ENCODE measurements around the gene MRTFA.
A peak's percentile ranks its signal among the peaks of the same experiment; 100 is the strongest.

MRTFA gene

DNA sequence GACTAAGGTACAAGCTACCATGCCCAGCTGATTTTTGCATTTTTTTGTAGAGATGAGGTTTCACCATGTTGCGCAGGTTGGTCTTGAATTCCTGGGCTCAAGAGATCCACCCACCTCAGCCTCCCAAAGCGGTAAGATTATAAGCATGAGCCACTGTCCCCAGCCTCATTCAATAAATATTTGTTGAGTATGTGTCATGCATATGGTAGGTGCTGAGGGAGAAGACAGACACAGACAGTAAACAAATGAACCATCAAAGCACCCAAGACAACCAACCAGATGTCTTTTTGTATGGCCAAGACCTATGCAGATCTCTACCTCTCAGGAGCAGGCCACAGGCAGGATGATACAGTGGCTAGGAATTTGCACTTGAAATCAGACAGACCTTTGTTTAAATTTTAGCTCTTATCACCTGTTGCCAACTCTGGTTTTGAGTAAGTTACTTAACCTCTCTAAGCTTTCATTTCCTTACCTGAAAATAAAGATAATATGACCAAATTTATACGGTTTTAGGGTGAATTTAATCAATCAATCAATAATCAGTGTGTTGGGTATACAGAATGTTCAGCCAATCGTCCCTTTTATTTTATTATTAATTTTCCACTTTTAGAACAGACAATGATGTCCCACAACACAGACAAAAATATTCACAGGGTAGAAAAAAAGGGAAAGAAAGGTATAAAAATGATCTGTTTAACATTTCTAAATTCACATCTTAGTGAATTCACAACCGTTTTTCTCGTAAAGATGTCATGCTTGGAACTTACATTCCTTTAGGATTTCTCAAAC lies 137.9 kb downstream of the MRTFA start:
- Histone ChIP-seq H3K27me3 (no peaks in the 10 kb centered on the region), H3K4me3 (ENCODE audit: low read depth in 1 of 2, low read length in 1 of 2) (no peak overlapping the region), H3K27ac (no peak overlapping the region), H3K4me1 (ENCODE audit: control insufficient read depth in 1 of 2, insufficient read depth in 1 of 2, low read depth in 1 of 2, low read length in 1 of 2) (peaks cover 0 to under 1% of the 10 kb centered on the region in 2 experiments), H3K36me3 (no peaks in the 10 kb centered on the region), H3K9me3 (no peaks in the 10 kb centered on the region)
- TF ChIP-seq, protein P1, sequence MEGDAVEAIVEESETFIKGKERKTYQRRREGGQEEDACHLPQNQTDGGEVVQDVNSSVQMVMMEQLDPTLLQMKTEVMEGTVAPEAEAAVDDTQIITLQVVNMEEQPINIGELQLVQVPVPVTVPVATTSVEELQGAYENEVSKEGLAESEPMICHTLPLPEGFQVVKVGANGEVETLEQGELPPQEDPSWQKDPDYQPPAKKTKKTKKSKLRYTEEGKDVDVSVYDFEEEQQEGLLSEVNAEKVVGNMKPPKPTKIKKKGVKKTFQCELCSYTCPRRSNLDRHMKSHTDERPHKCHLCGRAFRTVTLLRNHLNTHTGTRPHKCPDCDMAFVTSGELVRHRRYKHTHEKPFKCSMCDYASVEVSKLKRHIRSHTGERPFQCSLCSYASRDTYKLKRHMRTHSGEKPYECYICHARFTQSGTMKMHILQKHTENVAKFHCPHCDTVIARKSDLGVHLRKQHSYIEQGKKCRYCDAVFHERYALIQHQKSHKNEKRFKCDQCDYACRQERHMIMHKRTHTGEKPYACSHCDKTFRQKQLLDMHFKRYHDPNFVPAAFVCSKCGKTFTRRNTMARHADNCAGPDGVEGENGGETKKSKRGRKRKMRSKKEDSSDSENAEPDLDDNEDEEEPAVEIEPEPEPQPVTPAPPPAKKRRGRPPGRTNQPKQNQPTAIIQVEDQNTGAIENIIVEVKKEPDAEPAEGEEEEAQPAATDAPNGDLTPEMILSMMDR (IDR thresholded peaks at IDR 0.05) = no peak

- TF ChIP-seq, protein P1 (IDR thresholded peaks at IDR 0.05) = no peak
- Histone ChIP-seq H3K36me3 (no peaks in the 10 kb centered on the region), H3K27ac (peak overlapping the region; percentile 86), H3K27me3 (no peaks in the 10 kb centered on the region), H3K9me3 (no peaks in the 10 kb centered on the region), H3K4me1 (ENCODE audit: control insufficient read depth in 1 of 2, insufficient read depth in 1 of 2, low read depth in 1 of 2, low read length in 1 of 2) (peaks cover 29 to 30% of the 10 kb centered on the region in 2 experiments), H3K4me3 (ENCODE audit: low read depth in 1 of 2, low read length in 1 of 2) (no peak overlapping the region)
Measured at GRCh38 chr22:40493441-40493840, 143.1 kb downstream of the MRTFA start.

DNA sequence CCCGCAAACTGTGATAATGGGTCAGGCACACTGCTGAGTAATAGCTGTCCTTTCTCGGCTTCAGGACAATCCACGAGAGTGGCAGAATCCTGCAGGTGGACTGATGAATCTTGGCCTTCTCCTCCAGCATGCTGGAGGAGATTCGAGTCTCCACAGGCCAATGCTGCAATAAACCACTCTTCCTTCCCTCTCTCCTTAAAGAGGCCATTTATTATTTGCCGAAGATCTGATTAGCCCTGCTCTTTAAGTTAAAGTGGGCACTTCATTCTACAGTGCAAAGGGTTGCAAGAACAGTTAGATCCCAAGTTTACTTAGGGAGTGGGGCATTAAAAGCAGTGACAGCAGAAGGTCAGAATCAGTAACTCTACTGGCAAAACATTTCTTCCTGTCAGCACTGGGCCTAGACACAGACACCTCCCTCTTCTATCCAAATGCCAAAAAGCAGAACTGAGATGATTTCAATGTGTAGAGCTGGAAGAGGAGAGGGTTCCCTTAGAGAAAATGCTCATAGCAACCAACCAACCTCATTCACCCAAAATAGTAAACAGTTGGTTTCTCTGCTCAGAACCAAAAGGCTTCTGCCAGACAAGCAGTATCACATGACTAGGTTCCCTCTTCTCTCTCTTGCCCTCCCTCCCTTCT lies 144.4 kb downstream of the MRTFA start:
- Histone ChIP-seq H3K4me1 (ENCODE audit: control insufficient read depth in 1 of 2, insufficient read depth in 1 of 2, low read depth in 1 of 2, low read length in 1 of 2) (peaks cover 36 to 38% of the 10 kb centered on the region in 2 experiments), H3K27me3 (no peaks in the 10 kb centered on the region), H3K9me3 (no peaks in the 10 kb centered on the region), H3K36me3 (no peaks in the 10 kb centered on the region), H3K27ac (peak overlapping the region; percentile 86), H3K4me3 (ENCODE audit: low read depth in 1 of 2, low read length in 1 of 2) (peak overlapping the region; percentile 1 to 7)
- TF ChIP-seq, protein P1 (IDR thresholded peaks at IDR 0.05) = no peak

GRCh38 chr22:40487663-40488249 lies 148.8 kb downstream of the MRTFA start:
- no peaks in the 10 kb centered on the region for H3K27me3 ChIP-seq
- no peaks in the 10 kb centered on the region for H3K9me3 ChIP-seq
- H3K4me3 ChIP-seq (ENCODE audit: low read depth in 1 of 2, low read length in 1 of 2) = peak overlapping the region in 1 of 2 experiments; percentile 28
- no peaks in the 10 kb centered on the region for H3K36me3 ChIP-seq
- peaks cover 71% of the 10 kb centered on the region in 2 experiments for H3K4me1 ChIP-seq (ENCODE audit: control insufficient read depth in 1 of 2, insufficient read depth in 1 of 2, low read depth in 1 of 2, low read length in 1 of 2)
- H3K27ac ChIP-seq = peak overlapping the region; percentile 75
- TF ChIP-seq, protein P1 (IDR thresholded peaks at IDR 0.05) = peak; percentile 71

GRCh38 chr22:40486962-40487602 lies 149.4 kb downstream of the MRTFA start:
- Histone ChIP-seq H3K4me3 (ENCODE audit: low read depth in 1 of 2, low read length in 1 of 2) (peak overlapping the region in 1 of 2 experiments; percentile 28), H3K27me3 (no peaks in the 10 kb centered on the region), H3K9me3 (no peaks in the 10 kb centered on the region), H3K27ac (peak overlapping the region; percentile 75), H3K4me1 (ENCODE audit: control insufficient read depth in 1 of 2, insufficient read depth in 1 of 2, low read depth in 1 of 2, low read length in 1 of 2) (peaks cover 71% of the 10 kb centered on the region in 2 experiments), H3K36me3 (no peaks in the 10 kb centered on the region)
- TF ChIP-seq, protein P1 (IDR thresholded peaks at IDR 0.05) = no peak
